Fibroblast of villous mesenchyme (primary cell): ENCODE measurements around the gene OR4C11. TPM values are rescaled to one million over a fixed set of nuclear protein-coding genes. Genes with fewer than 3 reads are reported as not detected.

ENCODE experiments used
- DNase-seq: peaks from one replicate; pipeline ENCODE4 v3.0.0-alpha.2; 2010; ENCODE audit warnings: low read depth
- H3K4me3 ChIP-seq: 2 replicates; pipeline ENCODE4 v1.5.1; 2011; ENCODE audit warnings: low read depth, mild to moderate bottlenecking, low read length
- total RNA-seq: library from RNA; depleted of rRNA; stranded (reverse); fragments of >200 nt; gene quantifications from 2 replicates; pipeline ENCODE4 v1.2.3, GENCODE V29; 2012
- TF ChIP-seq, protein P1 (sequence below): IDR thresholded peaks from 2 replicates; pipeline ENCODE4 v1.5.1; 2012; ENCODE audit warnings: low read depth, mild to moderate bottlenecking, low read length; ENCODE audit not compliant: insufficient read depth

OR4C11 gene, protein sequence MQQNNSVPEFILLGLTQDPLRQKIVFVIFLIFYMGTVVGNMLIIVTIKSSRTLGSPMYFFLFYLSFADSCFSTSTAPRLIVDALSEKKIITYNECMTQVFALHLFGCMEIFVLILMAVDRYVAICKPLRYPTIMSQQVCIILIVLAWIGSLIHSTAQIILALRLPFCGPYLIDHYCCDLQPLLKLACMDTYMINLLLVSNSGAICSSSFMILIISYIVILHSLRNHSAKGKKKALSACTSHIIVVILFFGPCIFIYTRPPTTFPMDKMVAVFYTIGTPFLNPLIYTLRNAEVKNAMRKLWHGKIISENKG
- not detected in 2 replicates for total RNA-seq

DNA sequence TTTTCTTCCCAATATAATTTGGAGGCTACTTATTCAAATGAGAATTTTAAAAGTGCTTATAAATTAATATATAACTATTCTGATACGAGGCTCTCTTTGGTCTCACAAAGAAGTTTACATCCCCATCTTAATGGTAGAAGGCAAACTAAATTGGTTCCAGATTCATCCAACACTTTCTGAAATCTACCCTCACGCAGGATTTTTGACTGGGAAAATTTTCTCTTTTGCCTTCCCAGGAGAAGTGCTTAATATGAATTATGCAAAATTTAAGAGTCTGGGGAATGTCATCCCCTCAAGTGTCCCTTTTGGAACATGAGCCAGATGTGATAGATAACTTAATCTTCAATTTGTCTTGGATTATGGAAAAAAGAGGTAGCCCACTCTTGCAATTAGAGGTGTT is at the start of gene OR4C11:
OR4C11 (minus strand) TSS at position 101 of the 400 bp plus-strand sequence. CDS start 3,272 bp downstream, outside the sequence.
- DNase-seq, result no peak
- no peak within 1 kb of the TSS for H3K4me3 ChIP-seq

DNA sequence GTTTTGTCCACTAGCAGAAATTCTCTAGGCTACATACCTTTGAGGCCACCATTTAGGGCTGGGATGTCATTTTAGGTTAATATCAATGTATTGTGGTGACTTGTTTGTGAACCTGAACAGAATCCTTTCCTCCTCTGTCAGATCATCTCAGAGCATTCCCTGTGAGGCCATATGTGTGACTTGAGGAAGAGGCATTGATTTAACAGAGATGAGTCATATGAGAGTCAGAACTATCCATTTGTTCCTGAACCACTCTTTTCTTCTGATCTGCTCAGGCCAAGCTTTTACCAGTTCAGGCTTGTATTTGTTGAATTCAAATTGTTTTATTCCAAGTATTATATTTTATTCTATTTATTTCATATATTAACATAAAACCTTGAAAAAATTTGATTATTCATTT is 47.7 kb upstream of the OR4C11 start:
- no peak for DNase-seq
- TF ChIP-seq, protein P1, sequence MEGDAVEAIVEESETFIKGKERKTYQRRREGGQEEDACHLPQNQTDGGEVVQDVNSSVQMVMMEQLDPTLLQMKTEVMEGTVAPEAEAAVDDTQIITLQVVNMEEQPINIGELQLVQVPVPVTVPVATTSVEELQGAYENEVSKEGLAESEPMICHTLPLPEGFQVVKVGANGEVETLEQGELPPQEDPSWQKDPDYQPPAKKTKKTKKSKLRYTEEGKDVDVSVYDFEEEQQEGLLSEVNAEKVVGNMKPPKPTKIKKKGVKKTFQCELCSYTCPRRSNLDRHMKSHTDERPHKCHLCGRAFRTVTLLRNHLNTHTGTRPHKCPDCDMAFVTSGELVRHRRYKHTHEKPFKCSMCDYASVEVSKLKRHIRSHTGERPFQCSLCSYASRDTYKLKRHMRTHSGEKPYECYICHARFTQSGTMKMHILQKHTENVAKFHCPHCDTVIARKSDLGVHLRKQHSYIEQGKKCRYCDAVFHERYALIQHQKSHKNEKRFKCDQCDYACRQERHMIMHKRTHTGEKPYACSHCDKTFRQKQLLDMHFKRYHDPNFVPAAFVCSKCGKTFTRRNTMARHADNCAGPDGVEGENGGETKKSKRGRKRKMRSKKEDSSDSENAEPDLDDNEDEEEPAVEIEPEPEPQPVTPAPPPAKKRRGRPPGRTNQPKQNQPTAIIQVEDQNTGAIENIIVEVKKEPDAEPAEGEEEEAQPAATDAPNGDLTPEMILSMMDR, result no peak
- no peak overlapping the region for H3K4me3 ChIP-seq

More for the DNA sequence above, at the start of gene OR4C11:
- TF ChIP-seq, protein P1, result no peak

DNA sequence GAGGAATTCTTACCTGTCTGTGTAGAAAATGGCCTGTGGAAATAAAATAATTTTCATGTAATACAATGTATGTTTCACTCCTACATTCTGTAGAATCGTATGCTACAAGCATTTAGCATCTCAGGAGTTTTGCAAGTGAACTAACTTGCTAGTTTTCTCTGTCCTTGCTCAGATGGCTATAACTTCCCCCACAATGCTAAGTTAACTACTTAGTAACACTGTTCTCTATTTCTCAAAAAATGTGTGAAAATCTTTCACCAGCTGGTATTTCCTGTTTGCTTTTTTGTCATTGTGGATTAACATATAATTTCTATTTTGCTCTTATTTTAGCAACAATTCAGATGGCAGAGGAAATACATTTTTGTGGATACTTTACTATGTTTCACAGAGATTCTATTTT is 45.1 kb upstream of the OR4C11 start:
- H3K4me3 ChIP-seq, result no peak overlapping the region
- DNase-seq, result no peak
- TF ChIP-seq, protein P1, result no peak

DNA sequence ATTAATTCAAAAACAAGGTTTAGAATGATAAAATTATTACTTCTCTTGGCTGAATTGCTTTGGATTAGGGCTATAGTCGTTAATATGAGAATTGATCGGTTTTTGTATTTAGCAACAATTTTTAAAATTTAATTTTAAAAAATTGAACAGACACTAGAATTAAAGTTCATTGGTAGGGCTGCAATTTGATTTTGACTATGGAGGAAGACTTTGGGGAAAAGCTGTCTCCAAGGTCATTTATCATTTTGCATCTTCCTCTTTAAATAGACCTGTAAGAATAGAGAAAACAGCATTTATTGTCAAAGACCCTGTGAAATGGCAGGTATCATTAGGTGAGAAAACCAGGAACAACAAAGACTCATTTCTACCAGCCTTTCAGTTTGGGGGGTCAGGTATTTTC is 40.6 kb upstream of the OR4C11 start, which contains the start of gene OR4S2:
OR4S2 (plus strand) TSS at position 301 of the 400 bp plus-strand sequence. CDS start 2,577 bp downstream, outside the sequence.
- TF ChIP-seq, protein P1, result no peak
- no peak within 1 kb of the TSS for H3K4me3 ChIP-seq
- DNase-seq, result no peak

DNA sequence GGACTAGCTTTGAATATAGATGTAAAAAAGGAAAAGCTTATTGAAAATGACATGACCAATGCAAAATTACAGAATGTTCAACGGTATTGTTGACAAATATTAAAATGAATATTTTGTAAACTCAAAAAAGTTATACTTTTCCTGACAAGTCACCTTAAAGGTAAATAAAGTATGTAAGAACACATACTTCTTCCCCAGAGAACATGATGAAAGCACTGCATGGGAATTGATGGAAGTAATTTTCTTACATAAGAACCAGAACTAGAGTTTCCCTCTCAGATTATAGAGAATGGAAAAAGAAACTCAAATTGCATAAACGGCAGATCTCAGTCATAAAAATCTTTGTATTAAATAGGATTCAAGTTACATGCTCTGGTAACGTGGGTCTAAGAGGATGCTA is 27.4 kb upstream of the OR4C11 start, which contains the start of gene OR4P4:
OR4P4 (plus strand) TSS at position 301 of the 400 bp plus-strand sequence.
- H3K4me3 ChIP-seq, result no peak within 1 kb of the TSS
- no peak for DNase-seq
- TF ChIP-seq, protein P1, result no peak

DNA sequence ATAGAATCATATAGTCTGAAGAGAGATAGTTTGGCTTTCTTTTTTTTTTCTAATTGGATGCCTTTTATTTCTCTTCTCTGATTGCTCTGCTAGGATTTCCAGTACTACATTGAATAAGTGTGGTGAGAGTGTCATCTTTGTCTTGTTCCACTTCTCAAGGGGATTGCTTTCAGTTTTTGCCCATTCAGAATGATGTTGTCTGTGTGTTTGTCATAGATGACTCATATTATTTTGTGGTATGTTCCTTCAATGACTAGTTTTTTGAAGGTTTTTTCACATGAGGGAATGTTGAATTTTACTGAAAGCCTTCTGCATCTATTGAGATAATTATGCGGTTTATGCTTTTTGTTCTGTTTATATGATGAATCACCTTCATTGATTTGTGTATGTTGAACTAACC is 17.1 kb upstream of the OR4C11 start:
- no peak for DNase-seq
- TF ChIP-seq, protein P1, result no peak
- H3K4me3 ChIP-seq, result no peak overlapping the region
